T-cell (primary cell): ENCODE measurements around the gene ZNF689. TPM values are rescaled to one million over a fixed set of nuclear protein-coding genes. Genes with fewer than 3 reads are reported as not detected.

Experiments
- ATAC-seq, 4 experiments: fragments of 200-7000 bp in 3 of 4; fragments of 150-1000 bp in 1 of 4; cut with Tn5 transposase; replicated peaks in 1 of 4; 1 replicate in 3 of 4; 2 replicates in 1 of 4; pipeline ENCODE4 v1.10.0; 2021; ENCODE audit warnings: moderate library complexity in 3 of 4, mild to moderate bottlenecking in 2 of 4, moderate number of reproducible peaks in 1 of 4
- CTCF ChIA-PET, 2 donors: fragments of 300-600 bp; sonication (Branson Sonifier 250); formaldehyde crosslinking; loops; one replicate each; lab custom pipeline; 2022; ENCODE audit warnings: antibody characterized with exemption in 2 of 2; lab: Charles Lee
- POLR2A ChIA-PET, 2 donors: fragments of 300-600 bp; sonication (Branson Sonifier 250); formaldehyde crosslinking; loops; one replicate each; lab custom pipeline; 2022; ENCODE audit warnings: antibody characterized with exemption in 2 of 2; lab: Charles Lee
- DNase-seq, 35 experiments: peaks; one replicate each; pipeline versions ENCODE4 v3.0.0 to v3.0.0-alpha.2; 2013 to 2023
- H3K27ac ChIP-seq: one replicate; pipeline ENCODE4 v1.5.1; 2013; ENCODE audit warnings: low read length
- H3K27me3 ChIP-seq, 2 experiments: replicated peaks in 1 of 2; 1 replicate in 1 of 2; 2 replicates in 1 of 2; pipeline versions ENCODE4 v1.6.1 to v1.7.0; 2013; ENCODE audit warnings: low read length in 1 of 2, mixed read lengths in 1 of 2; ENCODE audit not compliant: control insufficient read depth in 2 of 2, insufficient read depth in 2 of 2; ENCODE audit errors: extremely low read depth in 1 of 2
- H3K36me3 ChIP-seq, 2 donors: 1 replicate in 1 of 2; 2 replicates in 1 of 2; pipeline versions ENCODE4 v1.6.1 to v1.7.0; 2013; ENCODE audit warnings: low read length in 1 of 2; ENCODE audit not compliant: control insufficient read depth in 2 of 2, insufficient read depth in 1 of 2; ENCODE audit errors: extremely low read depth in 1 of 2
- H3K4me1 ChIP-seq, 2 experiments: 1 replicate in 1 of 2; 2 replicates in 1 of 2; pipeline versions ENCODE4 v1.6.1 to v1.7.0; 2013; ENCODE audit warnings: low read length in 2 of 2, mixed read lengths in 1 of 2; ENCODE audit not compliant: insufficient read depth in 2 of 2, control insufficient read depth in 1 of 2; ENCODE audit errors: extremely low read depth in 1 of 2
- H3K4me3 ChIP-seq, 2 donors: 1 replicate in 1 of 2; 2 replicates in 1 of 2; pipeline versions ENCODE4 v1.5.1 to v1.7.0; 2013; ENCODE audit warnings: mild to moderate bottlenecking in 2 of 2, low read length in 1 of 2, moderate library complexity in 1 of 2; ENCODE audit not compliant: control insufficient read depth in 1 of 2; ENCODE audit errors: extremely low read depth in 1 of 2
- H3K9me3 ChIP-seq: 2 replicates; pipeline ENCODE4 v1.7.0; 2013
- H3K27ac Mint-ChIP-seq, 2 donors: one replicate each; pipeline ENCODE4 v1.8.0; 2020 to 2021; ENCODE audit warnings: mild to moderate bottlenecking in 2 of 2, mixed read lengths in 2 of 2
- H3K27me3 Mint-ChIP-seq, 2 donors: one replicate each; pipeline ENCODE4 v1.8.0; 2021 to 2022; ENCODE audit warnings: mixed read lengths in 2 of 2
- H3K36me3 Mint-ChIP-seq: one replicate; pipeline ENCODE4 v1.8.0; 2021; ENCODE audit warnings: mixed read lengths
- H3K4me1 Mint-ChIP-seq, 3 donors: one replicate each; pipeline ENCODE4 v1.8.0; 2020 to 2022; ENCODE audit warnings: mixed read lengths in 3 of 3, mild to moderate bottlenecking in 1 of 3
- H3K4me3 Mint-ChIP-seq, 3 donors: one replicate each; pipeline ENCODE4 v1.8.0; 2020 to 2022; ENCODE audit warnings: mild to moderate bottlenecking in 3 of 3, mixed read lengths in 3 of 3, moderate library complexity in 3 of 3
- H3K9me3 Mint-ChIP-seq, 3 donors: one replicate each; pipeline ENCODE4 v1.8.0; 2020 to 2022; ENCODE audit warnings: mixed read lengths in 3 of 3
- WGBS: methylation state at CpG from one replicate; pipeline ENCODE4 v1.1.5; 2013; ENCODE audit warnings: missing lambda C conversion rate; ENCODE audit not compliant: insufficient coverage; 5-methylcytosine and 5-hydroxymethylcytosine counted together
- total RNA-seq, 35 experiments: library from RNA in 6 of 35; stranded (reverse) in 6 of 35; fragments of 120-200 nt in 1 of 35; gene quantifications; one replicate each; pipeline versions ENCODE4 v1.2.1 to v1.2.4 and lab custom pipeline; 2013 to 2026

The ZNF689 gene
- total RNA-seq, 5 donors from 2014 or later (not counting 1 experiment from before 2014, with no cell fraction given) = 11.0 to 13.7 (median 12.4) TPM

DNA sequence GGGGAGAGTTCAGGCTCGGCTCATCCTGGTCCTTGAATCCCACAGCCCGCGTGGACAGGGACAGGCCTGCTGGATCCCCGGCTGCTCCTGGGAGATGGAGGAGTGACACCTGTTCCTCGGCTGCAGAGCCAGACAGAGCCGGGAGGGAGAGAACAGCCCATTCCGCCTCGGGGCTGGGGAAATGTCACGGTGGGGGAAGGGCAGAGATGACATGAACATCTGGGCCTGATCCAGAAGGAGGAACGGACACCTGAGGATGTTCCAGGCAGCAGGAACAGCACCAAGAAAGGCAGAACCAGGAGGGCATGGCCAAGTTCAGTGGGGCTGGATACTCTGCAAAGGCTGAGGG lies 54.1 kb downstream of the ZNF689 start:
- peak overlapping the region; percentile 49 to 93 for H3K27ac Mint-ChIP-seq
- H3K4me1 ChIP-seq = peaks cover 19 to 77% of the 10 kb centered on the region in 2 experiments
- 94% methylated on average over 10 of the region's 10 CpGs for WGBS
- ChIA-PET CTCF (interaction anchor here in 1 of 2 donors (1.3 kb wide), 1 partner anchor 16 kb away, joined by 4 read pairs; the partner anchor contains the start of gene ZNF688), POLR2A (no interaction called here)
- no peaks in the 10 kb centered on the region for H3K9me3 ChIP-seq
- no peak overlapping the region for H3K27ac ChIP-seq
- H3K4me3 ChIP-seq = no peak overlapping the region
- ATAC-seq (no peak), DNase-seq (no peak)
- H3K36me3 ChIP-seq = peaks cover 3 to 29% of the 10 kb centered on the region in 2 donors
- H3K9me3 Mint-ChIP-seq = no peaks in the 10 kb centered on the region
- peaks cover 0 to 1% of the 10 kb centered on the region in 2 experiments for H3K27me3 ChIP-seq
- H3K27me3 Mint-ChIP-seq = no peaks in the 10 kb centered on the region
- H3K4me1 Mint-ChIP-seq = peaks cover 50 to 67% (median 61%) of the 10 kb centered on the region in 3 donors
- H3K36me3 Mint-ChIP-seq = peaks cover 16% of the 10 kb centered on the region
- H3K4me3 Mint-ChIP-seq = peak overlapping the region; percentile 18 to 89 (median 88)

DNA sequence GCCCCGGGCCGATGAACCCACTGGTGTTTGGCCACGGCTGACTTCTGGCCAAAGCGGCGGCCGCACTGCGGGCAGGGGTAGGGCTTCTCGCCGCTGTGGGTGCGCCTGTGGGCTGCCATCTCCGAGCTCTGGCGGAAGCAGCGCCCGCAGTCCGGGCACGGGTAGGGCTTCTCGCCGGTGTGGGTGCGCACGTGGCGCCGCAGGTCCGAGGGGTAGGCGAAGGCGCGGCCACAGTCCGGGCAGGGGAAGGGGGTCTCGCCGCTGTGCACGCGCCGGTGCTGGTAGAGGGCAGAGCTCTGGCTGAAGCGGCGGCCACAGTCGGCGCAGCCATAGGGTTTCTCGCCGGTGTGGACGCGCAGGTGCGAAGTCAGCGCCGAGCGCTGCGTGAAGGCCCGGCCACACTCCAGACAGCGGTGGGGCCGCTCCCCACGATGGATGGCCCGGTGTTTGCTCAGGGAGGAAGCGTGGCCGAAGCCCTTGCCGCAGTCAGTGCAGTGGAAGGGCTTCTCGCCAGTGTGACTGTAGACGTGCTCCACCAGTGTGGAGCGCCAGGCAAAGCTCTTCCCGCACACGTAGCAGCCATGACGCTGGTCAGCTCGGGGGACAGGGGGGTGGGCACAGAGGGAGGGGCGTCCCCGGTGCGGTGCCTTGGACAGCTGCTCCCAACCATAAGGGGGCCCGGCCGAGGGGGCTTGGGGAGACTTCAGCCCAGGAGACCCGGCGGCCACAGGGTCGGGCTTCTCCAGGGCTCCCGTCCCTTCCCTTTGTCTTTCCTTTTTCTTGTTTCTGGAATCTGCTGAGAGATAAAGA lies 54.7 kb downstream of the ZNF689 start:
- WGBS = 96% methylated on average over 60 of the region's 69 CpGs
- H3K9me3 Mint-ChIP-seq = no peaks in the 10 kb centered on the region
- Histone ChIP-seq H3K36me3 (peaks cover 3 to 29% of the 10 kb centered on the region in 2 donors), H3K4me3 (no peak overlapping the region), H3K4me1 (peaks cover 21 to 77% of the 10 kb centered on the region in 2 experiments), H3K27me3 (no peaks in the 10 kb centered on the region), H3K9me3 (no peaks in the 10 kb centered on the region), H3K27ac (no peak overlapping the region)
- ATAC-seq (no peak), DNase-seq (no peak)
- CTCF ChIA-PET = interaction anchor here in 1 of 2 donors (0.6 kb wide), 1 partner anchor 31 kb away, joined by 3 read pairs; no protein-coding TSS in a partner anchor
- peaks cover 16% of the 10 kb centered on the region for H3K36me3 Mint-ChIP-seq
- peak overlapping the region; percentile 49 to 93 for H3K27ac Mint-ChIP-seq
- H3K27me3 Mint-ChIP-seq = no peaks in the 10 kb centered on the region
- H3K4me3 Mint-ChIP-seq = peak overlapping the region; percentile 18 to 89 (median 88)
- H3K4me1 Mint-ChIP-seq = peaks cover 51 to 68% (median 59%) of the 10 kb centered on the region in 3 donors
- POLR2A ChIA-PET = no interaction called here

DNA sequence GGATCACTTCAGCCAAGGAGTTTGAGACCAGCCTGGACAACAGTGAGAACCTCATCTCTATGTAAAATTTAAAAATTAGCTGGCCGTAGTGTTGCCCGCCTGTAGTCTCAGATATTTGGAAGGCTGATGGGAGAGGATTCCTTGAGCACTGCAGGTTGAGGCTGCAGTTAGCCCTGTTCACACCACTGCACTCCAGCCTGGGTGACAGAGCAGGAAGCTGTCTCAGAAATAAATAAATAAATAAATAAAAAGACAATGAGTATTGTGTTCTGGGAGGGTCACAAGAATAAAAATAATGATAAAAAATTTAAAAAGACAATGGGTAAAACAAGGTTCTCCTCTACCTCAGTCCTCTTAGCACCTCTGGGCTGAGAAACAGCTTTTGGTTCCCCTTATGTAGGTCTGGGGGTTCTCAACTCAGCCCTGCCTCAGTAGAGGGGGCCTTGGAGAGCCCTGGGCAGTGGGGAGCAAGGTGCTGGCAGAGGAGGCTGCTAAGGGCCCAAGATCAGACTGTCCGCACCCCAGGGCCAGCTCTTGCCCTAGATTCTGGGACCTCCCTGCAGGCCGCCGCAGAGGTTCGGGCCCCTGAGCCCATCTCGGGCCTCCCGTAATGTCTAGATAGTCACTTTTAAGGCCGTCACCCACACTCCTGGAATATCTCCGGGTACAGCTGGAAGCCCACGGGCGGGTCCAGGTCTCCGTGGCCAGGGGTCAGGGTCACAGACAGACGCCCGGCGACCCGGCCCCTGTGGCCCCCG lies 55.5 kb downstream of the ZNF689 start:
- ATAC-seq (no peak), DNase-seq (no peak)
- Mint-ChIP-seq H3K27me3 (no peaks in the 10 kb centered on the region), H3K4me3 (peak overlapping the region in 1 of 3 donors; percentile 3), H3K4me1 (peaks cover 53 to 70% (median 59%) of the 10 kb centered on the region in 3 donors), H3K27ac (peak overlapping the region in 1 of 2 donors; percentile 97), H3K36me3 (peaks cover 16% of the 10 kb centered on the region), H3K9me3 (no peaks in the 10 kb centered on the region)
- peaks cover 3 to 29% of the 10 kb centered on the region in 2 donors for H3K36me3 ChIP-seq
- ChIA-PET CTCF (no interaction called here), POLR2A (interaction anchor here in 1 of 2 donors (0.5 kb wide), 1 partner anchor 14 kb away, joined by 6 read pairs; no protein-coding TSS in a partner anchor)
- peaks cover 21 to 80% of the 10 kb centered on the region in 2 experiments for H3K4me1 ChIP-seq
- H3K4me3 ChIP-seq = no peak overlapping the region
- no peaks in the 10 kb centered on the region for H3K9me3 ChIP-seq
- WGBS = 98% methylated on average over 16 of the region's 18 CpGs
- no peak overlapping the region for H3K27ac ChIP-seq
- H3K27me3 ChIP-seq = no peaks in the 10 kb centered on the region

DNA sequence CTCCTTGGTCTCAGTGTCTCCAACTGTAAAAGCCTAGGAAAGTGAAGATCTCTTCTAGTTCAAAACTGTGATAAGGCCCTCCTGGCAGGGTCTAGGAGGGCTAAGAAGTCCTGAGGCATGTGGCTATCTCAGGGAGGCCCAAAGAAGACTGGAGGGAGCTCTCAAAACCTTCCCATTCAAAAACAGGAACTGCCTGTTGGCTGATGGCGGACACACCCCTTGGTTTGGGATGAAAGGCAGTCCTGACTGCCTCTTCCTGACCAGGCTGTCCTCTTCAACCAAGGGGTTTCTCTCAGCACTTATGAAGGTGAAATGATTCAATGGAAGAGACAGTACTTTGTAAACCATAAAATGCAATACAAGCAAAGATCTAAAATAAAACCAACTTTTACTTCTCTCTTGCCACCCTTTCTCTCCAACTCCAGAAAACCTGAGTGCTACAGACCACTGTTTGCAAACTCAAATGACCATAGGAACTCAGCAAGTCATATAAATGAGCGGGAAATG lies 56.7 kb downstream of the ZNF689 start:
- H3K36me3 Mint-ChIP-seq = peaks cover 16% of the 10 kb centered on the region
- no peaks in the 10 kb centered on the region for H3K9me3 ChIP-seq
- H3K4me3 ChIP-seq = no peak overlapping the region
- ChIA-PET POLR2A (no interaction called here), CTCF (no interaction called here)
- peak overlapping the region; percentile 94 to 97 for H3K27ac Mint-ChIP-seq
- no peaks in the 10 kb centered on the region for H3K27me3 ChIP-seq
- no CpG with 5 or more reads among the region's 2 CpGs for WGBS
- H3K27me3 Mint-ChIP-seq = no peaks in the 10 kb centered on the region
- ATAC-seq (no peak), DNase-seq (no peak)
- peak overlapping the region in 1 of 3 donors; percentile 19 for H3K4me3 Mint-ChIP-seq
- peaks cover 55 to 72% (median 55%) of the 10 kb centered on the region in 3 donors for H3K4me1 Mint-ChIP-seq
- H3K36me3 ChIP-seq = peaks cover 3 to 29% of the 10 kb centered on the region in 2 donors
- H3K9me3 Mint-ChIP-seq = no peaks in the 10 kb centered on the region
- H3K4me1 ChIP-seq = peaks cover 21 to 73% of the 10 kb centered on the region in 2 experiments
- H3K27ac ChIP-seq = peak overlapping the region; percentile 80

DNA sequence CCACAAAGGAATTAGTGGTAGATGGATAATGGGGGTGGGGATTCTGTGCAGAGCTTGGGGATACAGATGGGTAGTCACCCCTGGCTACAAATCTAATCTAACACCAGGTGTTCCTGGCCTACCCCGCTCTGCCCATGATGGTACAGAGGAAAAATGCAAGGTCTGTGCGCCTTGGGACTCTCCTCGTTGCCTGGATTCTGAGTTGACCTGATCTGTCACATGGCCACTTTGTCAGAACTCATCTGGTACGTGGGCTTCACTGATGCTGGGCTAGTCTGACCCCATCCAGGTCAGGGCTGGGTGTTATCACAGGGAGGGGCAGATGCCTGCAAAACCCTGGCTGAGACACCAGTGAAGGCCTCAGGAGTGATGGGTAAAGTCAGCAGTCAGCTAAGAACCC lies 57.2 kb downstream of the ZNF689 start:
- ChIA-PET CTCF (no interaction called here), POLR2A (interaction anchor here in 1 of 2 donors (0.7 kb wide), 1 partner anchor 42 kb away, joined by 7 read pairs; no protein-coding TSS in a partner anchor)
- no peaks in the 10 kb centered on the region for H3K9me3 ChIP-seq
- Mint-ChIP-seq H3K36me3 (peaks cover 16% of the 10 kb centered on the region), H3K9me3 (no peaks in the 10 kb centered on the region), H3K4me1 (peaks cover 57 to 73% (median 60%) of the 10 kb centered on the region in 3 donors), H3K27me3 (no peaks in the 10 kb centered on the region), H3K4me3 (peak overlapping the region in 1 of 3 donors; percentile 76), H3K27ac (peak overlapping the region; percentile 94 to 97)
- peak overlapping the region; percentile 80 for H3K27ac ChIP-seq
- H3K4me1 ChIP-seq = peaks cover 21 to 72% of the 10 kb centered on the region in 2 experiments
- ATAC-seq (no peak), DNase-seq (no peak)
- 94% methylated on average over 4 of the region's 4 CpGs for WGBS
- no peak overlapping the region for H3K4me3 ChIP-seq
- no peaks in the 10 kb centered on the region for H3K27me3 ChIP-seq
- peaks cover 3 to 29% of the 10 kb centered on the region in 2 donors for H3K36me3 ChIP-seq
